ENCODE results near the gene CASK.
"Not testable (repeated sequence)": the region's sequence is repeated elsewhere in the genome, so short reads cannot be mapped to it uniquely, and the experiment has no call there.

CASK gene

GRCh38 chrX:41728125-41728524 is 195.2 kb downstream of the CASK start:
- no peak for TF ChIP-seq CTCF (IDR thresholded peaks at IDR 0.05; ENCODE audit: low read depth, low read length)
- no peak overlapping the region for H3K4me3 ChIP-seq (ENCODE audit: low read depth, low read length)

- TF ChIP-seq CTCF (IDR thresholded peaks at IDR 0.05; ENCODE audit: low read depth, low read length) = no peak
- no peak within 1 kb of the TSS for H3K4me3 ChIP-seq (ENCODE audit: low read depth, low read length)
These were observed 199.5 kb downstream of the CASK start, which contains the start of gene GPR82 for GRCh38 chrX:41723826-41724225. Gene GPR82 (plus strand): TSS chrX:41724181. CDS start chrX:41727027, 2,846 bp downstream.

GRCh38 chrX:41722816-41723618 is 200.3 kb downstream of the CASK start:
- no peak overlapping the region for H3K4me3 ChIP-seq (ENCODE audit: low read depth, low read length)
- no peak for TF ChIP-seq CTCF (IDR thresholded peaks at IDR 0.05; ENCODE audit: low read depth, low read length)

- TF ChIP-seq CTCF (IDR thresholded peaks at IDR 0.05; ENCODE audit: low read depth, low read length) = no peak
- no peak overlapping the region for H3K4me3 ChIP-seq (ENCODE audit: low read depth, low read length)
These were observed 201.1 kb downstream of the CASK start for GRCh38 chrX:41722214-41722613.

GRCh38 chrX:41721590-41721989 is 201.8 kb downstream of the CASK start:
- no peak for TF ChIP-seq CTCF (IDR thresholded peaks at IDR 0.05; ENCODE audit: low read depth, low read length)
- H3K4me3 ChIP-seq (ENCODE audit: low read depth, low read length) = no peak overlapping the region

GRCh38 chrX:41720125-41720779 is 203.1 kb downstream of the CASK start:
- no peak overlapping the region for H3K4me3 ChIP-seq (ENCODE audit: low read depth, low read length)
- no peak for TF ChIP-seq CTCF (IDR thresholded peaks at IDR 0.05; ENCODE audit: low read depth, low read length)

- not testable (repeated sequence) for H3K4me3 ChIP-seq (ENCODE audit: low read depth, low read length)
These were observed 203.7 kb downstream of the CASK start for GRCh38 chrX:41719610-41720009.

Data from WI38 (cell line).